ENCODE measurements around the gene KCTD2. TPM values are rescaled to one million over a fixed set of nuclear protein-coding genes. Genes with fewer than 3 reads are reported as not detected.

Gene KCTD2
- total and polyA plus RNA-seq, 9 of the 15 experiments (the other 6 are each of a cell fraction or from before 2014, with no cell fraction given): 1.7 to 32.9 (median 15.8) TPM

DNA sequence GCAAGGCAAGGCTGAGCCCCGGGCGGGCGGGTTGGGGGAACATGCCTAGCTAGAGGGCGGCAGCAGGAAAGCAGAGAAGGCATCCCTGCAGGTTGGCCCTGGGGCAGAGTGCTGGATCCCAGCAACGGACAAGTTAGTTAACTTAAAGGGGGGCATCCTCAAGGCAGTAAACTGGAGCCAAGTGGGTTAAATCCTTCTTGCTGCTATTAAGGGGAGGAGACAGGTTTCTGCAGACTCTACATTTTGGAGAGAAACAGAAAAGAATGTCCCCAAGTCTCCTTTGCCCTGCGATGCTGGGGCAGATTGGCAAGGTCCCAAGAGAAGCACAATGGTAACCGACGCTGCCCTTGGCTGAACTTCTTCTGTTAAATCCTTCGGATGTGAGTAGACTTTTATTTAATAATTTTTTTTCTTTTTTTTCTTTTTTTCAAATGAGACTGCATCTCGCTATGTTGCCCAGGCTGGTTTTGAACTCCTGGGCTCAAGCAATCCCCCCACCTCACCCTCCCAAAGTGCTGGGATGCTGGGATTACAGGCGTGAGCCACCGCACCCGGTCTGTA is 14.2 kb upstream of the KCTD2 start (continued):
- TF ChIP-seq MTA1 (IDR thresholded peaks at IDR 0.05; ENCODE audit: borderline replicate concordance) (no peak), NFIC (IDR thresholded peaks at IDR 0.05) (peak; percentile 26; the same call in 1 of the 2 replicates), TEAD2 (tag; IDR thresholded peaks at IDR 0.05) (no peak), POLR2H (tag; IDR thresholded peaks at IDR 0.05; ENCODE audit: low read depth) (no peak), SREBF1 (IDR thresholded peaks at IDR 0.05; ENCODE audit: borderline replicate concordance, low read depth, low read length) (no peak), TFAM (CRISPR knock-in tag; conservative IDR thresholded peaks at IDR 0.05) (no peak), NONO (IDR thresholded peaks at IDR 0.05; ENCODE audit: low read depth in 2 of 2, low read length in 1 of 2) (no peak)
- TF ChIP-seq, protein P1, sequence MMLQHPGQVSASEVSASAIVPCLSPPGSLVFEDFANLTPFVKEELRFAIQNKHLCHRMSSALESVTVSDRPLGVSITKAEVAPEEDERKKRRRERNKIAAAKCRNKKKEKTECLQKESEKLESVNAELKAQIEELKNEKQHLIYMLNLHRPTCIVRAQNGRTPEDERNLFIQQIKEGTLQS (IDR thresholded peaks at IDR 0.05): no peak
- TF ChIP-seq, protein P1 (CRISPR knock-in tag; conservative IDR thresholded peaks at IDR 0.05): no peak
- TF ChIP-seq, protein P2, sequence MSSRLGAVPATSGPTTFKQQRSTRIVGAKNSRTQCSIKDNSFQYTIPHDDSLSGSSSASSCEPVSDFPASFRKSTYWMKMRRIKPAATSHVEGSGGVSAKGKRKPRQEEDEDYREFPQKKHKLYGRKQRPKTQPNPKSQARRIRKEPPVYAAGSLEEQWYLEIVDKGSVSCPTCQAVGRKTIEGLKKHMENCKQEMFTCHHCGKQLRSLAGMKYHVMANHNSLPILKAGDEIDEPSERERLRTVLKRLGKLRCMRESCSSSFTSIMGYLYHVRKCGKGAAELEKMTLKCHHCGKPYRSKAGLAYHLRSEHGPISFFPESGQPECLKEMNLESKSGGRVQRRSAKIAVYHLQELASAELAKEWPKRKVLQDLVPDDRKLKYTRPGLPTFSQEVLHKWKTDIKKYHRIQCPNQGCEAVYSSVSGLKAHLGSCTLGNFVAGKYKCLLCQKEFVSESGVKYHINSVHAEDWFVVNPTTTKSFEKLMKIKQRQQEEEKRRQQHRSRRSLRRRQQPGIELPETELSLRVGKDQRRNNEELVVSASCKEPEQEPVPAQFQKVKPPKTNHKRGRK (tag; IDR thresholded peaks at IDR 0.05): peak; percentile 30; the same call in 1 of the 2 replicates
- TF ChIP-seq, protein P3, sequence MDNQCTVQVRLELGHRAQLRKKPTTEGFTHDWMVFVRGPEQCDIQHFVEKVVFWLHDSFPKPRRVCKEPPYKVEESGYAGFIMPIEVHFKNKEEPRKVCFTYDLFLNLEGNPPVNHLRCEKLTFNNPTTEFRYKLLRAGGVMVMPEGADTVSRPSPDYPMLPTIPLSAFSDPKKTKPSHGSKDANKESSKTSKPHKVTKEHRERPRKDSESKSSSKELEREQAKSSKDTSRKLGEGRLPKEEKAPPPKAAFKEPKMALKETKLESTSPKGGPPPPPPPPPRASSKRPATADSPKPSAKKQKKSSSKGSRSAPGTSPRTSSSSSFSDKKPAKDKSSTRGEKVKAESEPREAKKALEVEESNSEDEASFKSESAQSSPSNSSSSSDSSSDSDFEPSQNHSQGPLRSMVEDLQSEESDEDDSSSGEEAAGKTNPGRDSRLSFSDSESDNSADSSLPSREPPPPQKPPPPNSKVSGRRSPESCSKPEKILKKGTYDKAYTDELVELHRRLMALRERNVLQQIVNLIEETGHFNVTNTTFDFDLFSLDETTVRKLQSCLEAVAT (IDR thresholded peaks at IDR 0.05): no peak
- TF ChIP-seq, protein P4, sequence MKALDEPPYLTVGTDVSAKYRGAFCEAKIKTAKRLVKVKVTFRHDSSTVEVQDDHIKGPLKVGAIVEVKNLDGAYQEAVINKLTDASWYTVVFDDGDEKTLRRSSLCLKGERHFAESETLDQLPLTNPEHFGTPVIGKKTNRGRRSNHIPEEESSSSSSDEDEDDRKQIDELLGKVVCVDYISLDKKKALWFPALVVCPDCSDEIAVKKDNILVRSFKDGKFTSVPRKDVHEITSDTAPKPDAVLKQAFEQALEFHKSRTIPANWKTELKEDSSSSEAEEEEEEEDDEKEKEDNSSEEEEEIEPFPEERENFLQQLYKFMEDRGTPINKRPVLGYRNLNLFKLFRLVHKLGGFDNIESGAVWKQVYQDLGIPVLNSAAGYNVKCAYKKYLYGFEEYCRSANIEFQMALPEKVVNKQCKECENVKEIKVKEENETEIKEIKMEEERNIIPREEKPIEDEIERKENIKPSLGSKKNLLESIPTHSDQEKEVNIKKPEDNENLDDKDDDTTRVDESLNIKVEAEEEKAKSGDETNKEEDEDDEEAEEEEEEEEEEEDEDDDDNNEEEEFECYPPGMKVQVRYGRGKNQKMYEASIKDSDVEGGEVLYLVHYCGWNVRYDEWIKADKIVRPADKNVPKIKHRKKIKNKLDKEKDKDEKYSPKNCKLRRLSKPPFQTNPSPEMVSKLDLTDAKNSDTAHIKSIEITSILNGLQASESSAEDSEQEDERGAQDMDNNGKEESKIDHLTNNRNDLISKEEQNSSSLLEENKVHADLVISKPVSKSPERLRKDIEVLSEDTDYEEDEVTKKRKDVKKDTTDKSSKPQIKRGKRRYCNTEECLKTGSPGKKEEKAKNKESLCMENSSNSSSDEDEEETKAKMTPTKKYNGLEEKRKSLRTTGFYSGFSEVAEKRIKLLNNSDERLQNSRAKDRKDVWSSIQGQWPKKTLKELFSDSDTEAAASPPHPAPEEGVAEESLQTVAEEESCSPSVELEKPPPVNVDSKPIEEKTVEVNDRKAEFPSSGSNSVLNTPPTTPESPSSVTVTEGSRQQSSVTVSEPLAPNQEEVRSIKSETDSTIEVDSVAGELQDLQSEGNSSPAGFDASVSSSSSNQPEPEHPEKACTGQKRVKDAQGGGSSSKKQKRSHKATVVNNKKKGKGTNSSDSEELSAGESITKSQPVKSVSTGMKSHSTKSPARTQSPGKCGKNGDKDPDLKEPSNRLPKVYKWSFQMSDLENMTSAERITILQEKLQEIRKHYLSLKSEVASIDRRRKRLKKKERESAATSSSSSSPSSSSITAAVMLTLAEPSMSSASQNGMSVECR (CRISPR knock-in tag; IDR thresholded peaks at IDR 0.05): no peak
